ENCODE measurements around the gene C5AR1. TPM values are rescaled to one million over a fixed set of nuclear protein-coding genes. Genes with fewer than 3 reads are reported as not detected.
A peak's percentile ranks its signal among the peaks of the same experiment; 100 is the strongest.

The C5AR1 gene
- polyA plus RNA-seq, 4 donors, result 0.67 to 8.6 (median 1.6) TPM

DNA sequence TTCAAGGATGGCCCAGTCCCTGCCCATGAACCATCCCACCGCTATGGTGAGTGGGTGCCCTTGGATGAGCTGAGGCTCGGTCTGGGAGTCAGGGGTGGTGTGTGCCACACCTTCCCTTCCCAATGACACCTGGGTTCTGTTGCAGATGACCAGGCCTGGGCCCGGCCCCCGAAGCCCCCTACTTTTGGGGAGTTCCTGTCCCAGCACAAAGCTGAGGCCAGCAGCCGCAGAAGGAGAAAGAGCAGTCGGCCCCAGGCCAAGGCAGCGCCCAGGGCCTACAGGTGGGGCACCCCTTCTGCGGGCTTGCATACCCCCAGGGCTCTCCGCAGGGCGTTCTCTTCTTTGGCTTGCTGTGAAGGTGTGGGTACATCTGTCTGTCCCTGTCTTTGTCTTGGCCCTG, 39.3 kb upstream of the C5AR1 start:
- Histone ChIP-seq H3K4me3 (ENCODE audit: low read depth in 1 of 3, low read length in 3 of 3) (no peak overlapping the region), H3K27me3 (ENCODE audit: control insufficient read depth in 3 of 3, insufficient read depth in 3 of 3, low read length in 3 of 3) (no peaks in the 10 kb centered on the region), H3K27ac (ENCODE audit: low read depth in 1 of 3, low read length in 2 of 3) (no peak overlapping the region), H3K4me1 (ENCODE audit: control insufficient read depth in 3 of 3, insufficient read depth in 2 of 3, low read depth in 1 of 3, low read length in 2 of 3) (peaks cover 0 to 11% (median 2%) of the 10 kb centered on the region in 3 donors), H3K36me3 (ENCODE audit: control insufficient read depth in 3 of 3, insufficient read depth in 2 of 3, low read depth in 1 of 3, low read length in 3 of 3) (peaks cover 8 to 58% (median 12%) of the 10 kb centered on the region in 3 donors), H3K9me3 (ENCODE audit: control insufficient read depth in 2 of 2, insufficient read depth in 1 of 2, low read depth in 1 of 2, low read length in 1 of 2) (no peaks in the 10 kb centered on the region)
- no peak for FAIRE-seq
- no peak for DNase-seq
- 94 to 96% (median 94%) methylated on average over 10 of the region's 10 CpGs for WGBS, 3 donors

GRCh38 chr19:47271949-47272348, 37.7 kb upstream of the C5AR1 start:
- H3K27me3 ChIP-seq (ENCODE audit: control insufficient read depth in 3 of 3, insufficient read depth in 3 of 3, low read length in 3 of 3), result no peaks in the 10 kb centered on the region
- no peak overlapping the region for H3K27ac ChIP-seq (ENCODE audit: low read depth in 1 of 3, low read length in 2 of 3)
- no peak overlapping the region for H3K4me3 ChIP-seq (ENCODE audit: low read depth in 1 of 3, low read length in 3 of 3)
- WGBS, 3 donors, result 80 to 91% (median 91%) methylated on average over 6 of the region's 6 CpGs
- FAIRE-seq, result no peak
- H3K9me3 ChIP-seq (ENCODE audit: control insufficient read depth in 2 of 2, insufficient read depth in 1 of 2, low read depth in 1 of 2, low read length in 1 of 2), result no peaks in the 10 kb centered on the region
- no peak for DNase-seq
- H3K4me1 ChIP-seq (ENCODE audit: control insufficient read depth in 3 of 3, insufficient read depth in 2 of 3, low read depth in 1 of 3, low read length in 2 of 3), result peaks cover 0 to 22% (median 2%) of the 10 kb centered on the region in 3 donors
- peaks cover 5 to 57% (median 6%) of the 10 kb centered on the region in 3 donors for H3K36me3 ChIP-seq (ENCODE audit: control insufficient read depth in 3 of 3, insufficient read depth in 2 of 3, low read depth in 1 of 3, low read length in 3 of 3)

DNA sequence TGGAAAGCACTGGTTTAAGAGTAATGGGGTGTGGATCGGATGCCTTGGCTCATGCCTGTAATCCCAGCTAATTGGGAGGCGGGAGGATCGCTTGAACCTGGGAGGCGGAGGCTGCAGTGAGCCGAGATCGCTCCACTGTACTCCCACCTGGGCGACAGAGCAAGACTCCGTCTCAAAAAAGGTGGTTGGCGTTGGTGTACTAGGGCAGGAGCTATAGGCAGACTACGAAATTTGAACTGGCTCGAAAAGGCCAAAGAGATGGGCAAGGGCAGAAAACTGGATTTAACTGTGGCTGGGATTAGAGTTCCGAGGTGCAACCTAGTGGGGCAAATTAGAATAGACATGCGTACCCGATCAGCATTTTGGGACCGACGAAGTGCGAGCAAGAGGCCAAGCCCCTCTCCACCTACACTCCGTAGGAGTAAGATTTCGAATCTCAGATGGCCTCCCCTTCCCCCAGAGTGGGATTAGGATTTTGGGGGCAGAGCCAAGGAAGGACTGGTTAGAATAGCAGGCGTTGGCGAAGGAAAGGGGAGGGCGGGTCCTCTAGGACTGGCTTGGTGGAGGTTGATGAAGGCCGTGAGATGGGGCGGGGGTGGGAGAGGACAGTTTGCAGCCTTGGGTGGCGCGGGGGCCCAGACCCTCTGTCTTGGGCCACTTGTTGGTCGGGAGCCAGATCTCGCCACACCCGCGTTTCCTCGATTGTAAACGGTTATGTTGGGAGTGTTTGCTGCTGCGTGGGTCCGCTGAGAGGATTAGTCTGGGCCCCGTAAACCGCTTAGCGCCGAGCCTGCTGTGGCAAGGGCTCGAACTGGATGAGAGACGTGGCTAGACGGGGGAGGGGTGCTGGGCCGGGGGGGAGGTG, 37.0 kb upstream of the C5AR1 start:
- H3K9me3 ChIP-seq (ENCODE audit: control insufficient read depth in 2 of 2, insufficient read depth in 1 of 2, low read depth in 1 of 2, low read length in 1 of 2), result no peaks in the 10 kb centered on the region
- H3K27ac ChIP-seq (ENCODE audit: low read depth in 1 of 3, low read length in 2 of 3), result peak overlapping the region; percentile 90 to 98 (median 97)
- no peaks in the 10 kb centered on the region for H3K27me3 ChIP-seq (ENCODE audit: control insufficient read depth in 3 of 3, insufficient read depth in 3 of 3, low read length in 3 of 3)
- peaks cover 0 to 22% (median 2%) of the 10 kb centered on the region in 3 donors for H3K4me1 ChIP-seq (ENCODE audit: control insufficient read depth in 3 of 3, insufficient read depth in 2 of 3, low read depth in 1 of 3, low read length in 2 of 3)
- peaks cover 3 to 50% (median 5%) of the 10 kb centered on the region in 3 donors for H3K36me3 ChIP-seq (ENCODE audit: control insufficient read depth in 3 of 3, insufficient read depth in 2 of 3, low read depth in 1 of 3, low read length in 3 of 3)
- FAIRE-seq (no peak), DNase-seq (peak in 1 of 2 donors; percentile 13)
- peak overlapping the region; percentile 53 to 83 (median 74) for H3K4me3 ChIP-seq (ENCODE audit: low read depth in 1 of 3, low read length in 3 of 3)
- 31 to 35% (median 35%) methylated on average over 40 to 42 of the region's 42 CpGs for WGBS, 3 donors

DNA sequence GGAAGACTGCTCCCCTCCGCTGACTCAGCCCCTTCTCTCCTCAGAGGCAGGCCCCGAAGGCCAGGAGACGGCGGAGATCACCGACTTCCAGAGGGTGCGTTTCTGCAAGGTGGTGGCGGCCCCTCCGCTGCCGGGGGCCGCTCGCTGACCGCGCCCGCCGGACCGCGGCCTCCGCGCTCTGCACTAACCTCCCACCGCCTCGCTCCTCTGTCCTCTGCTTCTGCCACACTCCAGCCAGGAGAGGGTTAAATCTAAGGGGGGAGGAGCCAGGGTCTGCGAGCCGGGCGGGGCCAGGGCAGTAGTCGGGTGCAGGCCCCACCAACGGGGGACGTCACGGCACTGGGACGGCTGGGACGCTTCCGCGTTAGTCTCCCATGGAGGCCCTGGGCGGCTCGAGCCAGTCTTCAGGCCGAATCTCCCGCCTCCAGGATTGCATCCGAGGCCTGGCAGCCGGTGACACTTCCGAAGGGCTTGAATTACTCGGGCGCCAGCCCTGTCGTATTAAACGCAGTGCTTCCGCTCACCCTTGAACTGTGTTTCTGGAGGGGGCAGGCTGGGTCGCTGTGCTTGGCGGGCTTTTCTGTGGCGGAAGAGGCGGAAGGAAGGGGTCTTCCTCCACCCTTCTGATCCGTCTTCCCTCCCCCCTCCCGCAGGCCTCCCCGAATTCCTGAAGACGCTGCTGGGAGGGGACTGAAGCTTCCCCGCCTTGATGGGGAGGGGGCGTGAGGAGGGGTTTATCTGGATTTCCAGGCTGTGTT, 36.2 kb upstream of the C5AR1 start:
- DNase-seq (peak; percentile 93 to 96), FAIRE-seq (no peak)
- H3K27me3 ChIP-seq (ENCODE audit: control insufficient read depth in 3 of 3, insufficient read depth in 3 of 3, low read length in 3 of 3), result no peaks in the 10 kb centered on the region
- H3K27ac ChIP-seq (ENCODE audit: low read depth in 1 of 3, low read length in 2 of 3), result peak overlapping the region; percentile 90 to 98 (median 97)
- WGBS, 3 donors, result 0% methylated on average over 41 to 53 of the region's 54 CpGs
- no peaks in the 10 kb centered on the region for H3K9me3 ChIP-seq (ENCODE audit: control insufficient read depth in 2 of 2, insufficient read depth in 1 of 2, low read depth in 1 of 2, low read length in 1 of 2)
- peaks cover 0 to 22% (median 2%) of the 10 kb centered on the region in 3 donors for H3K4me1 ChIP-seq (ENCODE audit: control insufficient read depth in 3 of 3, insufficient read depth in 2 of 3, low read depth in 1 of 3, low read length in 2 of 3)
- H3K36me3 ChIP-seq (ENCODE audit: control insufficient read depth in 3 of 3, insufficient read depth in 2 of 3, low read depth in 1 of 3, low read length in 3 of 3), result peaks cover 0 to 49% (median 5%) of the 10 kb centered on the region in 3 donors
- peak overlapping the region; percentile 53 to 83 (median 74) for H3K4me3 ChIP-seq (ENCODE audit: low read depth in 1 of 3, low read length in 3 of 3)

DNA sequence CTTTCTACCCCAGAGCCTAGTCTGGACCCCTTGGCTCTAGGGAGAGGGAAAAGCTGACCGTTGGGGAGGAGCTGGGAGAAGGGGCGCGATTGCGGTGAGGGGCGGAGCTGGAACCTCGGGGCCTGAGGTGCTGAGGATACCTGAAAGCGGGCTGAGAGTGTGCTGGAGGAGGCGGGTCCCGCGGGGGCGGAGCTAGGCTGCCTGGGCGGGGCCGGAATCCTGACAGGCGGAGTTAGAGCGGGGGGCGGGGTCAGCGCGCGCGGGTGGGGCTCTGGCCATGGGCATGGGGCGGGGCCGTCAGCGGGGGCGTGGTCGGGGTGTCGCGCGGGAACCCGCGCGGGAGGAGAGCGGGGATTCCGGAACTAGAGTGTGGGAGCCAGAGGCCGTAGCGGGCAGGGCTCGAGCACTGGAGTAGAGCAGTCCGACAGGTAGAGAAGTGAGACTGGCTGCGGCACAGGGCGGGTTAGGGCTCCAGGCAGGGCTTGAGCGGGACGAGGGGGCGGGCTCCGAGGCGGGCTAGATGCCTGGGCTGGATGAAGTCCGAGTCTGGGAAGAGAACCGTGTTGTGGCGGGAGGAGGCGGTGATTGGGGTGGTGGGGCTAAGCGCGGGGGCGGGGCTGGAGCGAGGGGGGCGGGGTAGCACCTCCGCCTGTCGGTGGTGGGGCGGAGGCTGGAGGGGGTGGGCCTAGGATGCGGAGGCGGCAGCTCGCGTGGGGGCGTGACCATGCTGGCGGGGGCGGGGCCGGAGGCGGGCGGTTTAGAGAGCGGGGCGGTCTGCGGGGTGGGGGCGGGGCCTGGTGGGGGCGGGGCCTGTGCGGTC, 35.4 kb upstream of the C5AR1 start, which contains the start of gene INAFM1:
Gene INAFM1, plus strand, starts transcription at position 815 of the 820 bp plus-strand sequence. CDS start 35 bp downstream, outside the sequence.
- DNase-seq (peak; percentile 95 to 97), FAIRE-seq (no peak)
- H3K9me3 ChIP-seq (ENCODE audit: control insufficient read depth in 2 of 2, insufficient read depth in 1 of 2, low read depth in 1 of 2, low read length in 1 of 2), result no peaks in the 10 kb centered on the region
- WGBS, 3 donors, result 1% methylated on average over 43 to 72 of the region's 72 CpGs
- peak within 1 kb of the TSS; percentile 53 to 83 (median 74) for H3K4me3 ChIP-seq (ENCODE audit: low read depth in 1 of 3, low read length in 3 of 3)
- H3K27ac ChIP-seq (ENCODE audit: low read depth in 1 of 3, low read length in 2 of 3), result peak within 1 kb of the TSS; percentile 97 to 98 (median 97)
- H3K36me3 ChIP-seq (ENCODE audit: control insufficient read depth in 3 of 3, insufficient read depth in 2 of 3, low read depth in 1 of 3, low read length in 3 of 3), result peaks cover 0 to 45% (median 5%) of the 10 kb centered on the region in 3 donors
- no peaks in the 10 kb centered on the region for H3K27me3 ChIP-seq (ENCODE audit: control insufficient read depth in 3 of 3, insufficient read depth in 3 of 3, low read length in 3 of 3)
- H3K4me1 ChIP-seq (ENCODE audit: control insufficient read depth in 3 of 3, insufficient read depth in 2 of 3, low read depth in 1 of 3, low read length in 2 of 3), result peaks cover 0 to 22% (median 2%) of the 10 kb centered on the region in 3 donors

DNA sequence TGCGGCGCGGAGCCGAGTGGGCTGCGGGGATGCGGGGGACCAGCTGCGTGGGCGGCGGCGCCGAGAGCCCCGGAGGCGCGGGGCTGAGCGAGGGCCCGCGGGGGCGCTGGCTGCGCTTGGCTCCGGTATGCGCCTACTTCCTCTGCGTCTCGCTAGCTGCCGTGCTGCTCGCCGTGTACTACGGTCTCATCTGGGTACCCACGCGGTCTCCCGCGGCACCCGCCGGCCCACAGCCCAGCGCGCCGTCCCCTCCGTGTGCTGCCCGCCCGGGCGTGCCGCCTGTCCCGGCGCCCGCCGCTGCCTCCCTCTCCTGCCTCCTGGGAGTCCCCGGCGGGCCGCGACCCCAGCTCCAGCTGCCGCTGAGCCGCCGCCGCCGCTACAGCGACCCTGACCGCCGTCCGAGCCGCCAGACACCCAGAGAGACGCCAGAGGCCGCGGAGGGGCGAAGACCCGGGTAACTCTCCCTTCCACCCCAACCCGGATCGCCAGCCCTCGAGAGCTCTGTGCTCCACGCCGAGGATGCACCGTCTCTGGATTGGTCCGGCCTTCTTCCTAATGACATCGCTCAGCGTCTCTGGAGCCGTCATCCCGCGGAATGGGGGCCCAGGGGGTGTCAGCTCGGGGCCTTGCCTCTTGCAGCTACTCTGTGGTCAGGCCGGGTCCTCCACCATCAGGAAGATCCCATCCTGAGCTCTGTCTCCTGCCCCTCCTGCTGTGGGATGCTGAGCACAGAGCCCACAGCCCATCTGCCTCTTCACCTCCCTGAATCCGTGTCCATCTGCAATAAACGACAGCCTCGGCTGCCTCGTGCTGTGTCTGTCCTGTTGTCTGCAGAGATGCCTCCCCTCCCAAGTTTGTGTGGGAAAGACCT, 34.5 kb upstream of the C5AR1 start:
- DNase-seq, result no peak
- no peaks in the 10 kb centered on the region for H3K9me3 ChIP-seq (ENCODE audit: control insufficient read depth in 2 of 2, insufficient read depth in 1 of 2, low read depth in 1 of 2, low read length in 1 of 2)
- FAIRE-seq, result no peak
- H3K4me3 ChIP-seq (ENCODE audit: low read depth in 1 of 3, low read length in 3 of 3), result peak overlapping the region; percentile 25 to 63 (median 52)
- H3K4me1 ChIP-seq (ENCODE audit: control insufficient read depth in 3 of 3, insufficient read depth in 2 of 3, low read depth in 1 of 3, low read length in 2 of 3), result peaks cover 0 to 22% (median 2%) of the 10 kb centered on the region in 3 donors
- H3K27me3 ChIP-seq (ENCODE audit: control insufficient read depth in 3 of 3, insufficient read depth in 3 of 3, low read length in 3 of 3), result no peaks in the 10 kb centered on the region
- peaks cover 0 to 36% (median 4%) of the 10 kb centered on the region in 3 donors for H3K36me3 ChIP-seq (ENCODE audit: control insufficient read depth in 3 of 3, insufficient read depth in 2 of 3, low read depth in 1 of 3, low read length in 3 of 3)
- WGBS, 3 donors, result 7 to 19% (median 14%) methylated on average over 34 to 82 of the region's 82 CpGs
- peak overlapping the region in 1 of 3 donors; percentile 55 for H3K27ac ChIP-seq (ENCODE audit: low read depth in 1 of 3, low read length in 2 of 3)

GRCh38 chr19:47275791-47276461, 33.7 kb upstream of the C5AR1 start:
- FAIRE-seq, result no peak
- Histone ChIP-seq H3K4me3 (ENCODE audit: low read depth in 1 of 3, low read length in 3 of 3) (peak overlapping the region in 1 of 3 donors; percentile 25), H3K27ac (ENCODE audit: low read depth in 1 of 3, low read length in 2 of 3) (peak overlapping the region in 1 of 3 donors; percentile 55), H3K36me3 (ENCODE audit: control insufficient read depth in 3 of 3, insufficient read depth in 2 of 3, low read depth in 1 of 3, low read length in 3 of 3) (peaks cover 0 to 28% (median 3%) of the 10 kb centered on the region in 3 donors), H3K4me1 (ENCODE audit: control insufficient read depth in 3 of 3, insufficient read depth in 2 of 3, low read depth in 1 of 3, low read length in 2 of 3) (peaks cover 0 to 22% (median 2%) of the 10 kb centered on the region in 3 donors), H3K27me3 (ENCODE audit: control insufficient read depth in 3 of 3, insufficient read depth in 3 of 3, low read length in 3 of 3) (no peaks in the 10 kb centered on the region), H3K9me3 (ENCODE audit: control insufficient read depth in 2 of 2, insufficient read depth in 1 of 2, low read depth in 1 of 2, low read length in 1 of 2) (no peaks in the 10 kb centered on the region)
- no peak for DNase-seq
- WGBS, 3 donors, result 64 to 76% (median 71%) methylated on average over 13 of the region's 13 CpGs

Measured in small intestine (tissue), 7 donors.